ENCODE results near the gene RCC1.
"Not testable (repeated sequence)": the region's sequence is repeated elsewhere in the genome, so short reads cannot be mapped to it uniquely, and the experiment has no call there.

Gene RCC1

GRCh38 chr1:28512058-28512611 is 6.3 kb downstream of the RCC1 start:
- DNase-seq, result no peak

- not testable (repeated sequence) for DNase-seq
Observed at GRCh38 chr1:28514445-28514933, 8.6 kb downstream of the RCC1 start.

- DNase-seq, result no peak
Observed at GRCh38 chr1:28516518-28516956, 10.7 kb downstream of the RCC1 start.

GRCh38 chr1:28517649-28517999 is 11.8 kb downstream of the RCC1 start:
- no peak for DNase-seq

GRCh38 chr1:28518000-28518744 is 12.3 kb downstream of the RCC1 start:
- peak; percentile 45 for DNase-seq

- no peak for DNase-seq
Observed at GRCh38 chr1:28518745-28519341, 13.0 kb downstream of the RCC1 start.

GRCh38 chr1:28519946-28520725 is 14.3 kb downstream of the RCC1 start:
- no peak for DNase-seq

- DNase-seq, result not testable (repeated sequence)
Observed at GRCh38 chr1:28520796-28521195, 15.0 kb downstream of the RCC1 start.

GRCh38 chr1:28521502-28522164 is 15.8 kb downstream of the RCC1 start:
- no peak for DNase-seq

GRCh38 chr1:28522537-28522936 is 16.7 kb downstream of the RCC1 start:
- not testable (repeated sequence) for DNase-seq

GRCh38 chr1:28525002-28525642 is 19.3 kb downstream of the RCC1 start:
- not testable (repeated sequence) for DNase-seq

GRCh38 chr1:28526886-28527285 is 21.0 kb downstream of the RCC1 start:
- DNase-seq, result no peak

GRCh38 chr1:28530456-28530855 is 24.6 kb downstream of the RCC1 start:
- DNase-seq, result no peak

GRCh38 chr1:28534671-28535070 is 28.8 kb downstream of the RCC1 start:
- DNase-seq, result no peak

- no peak for DNase-seq
Observed at GRCh38 chr1:28535180-28535579, 29.3 kb downstream of the RCC1 start.

- DNase-seq, result no peak
Observed at GRCh38 chr1:28537457-28538199, 31.8 kb downstream of the RCC1 start.

- DNase-seq, result no peak
Observed at GRCh38 chr1:28538286-28538685, 32.4 kb downstream of the RCC1 start.

GRCh38 chr1:28540651-28541050 is 34.8 kb downstream of the RCC1 start:
- DNase-seq, result no peak

GRCh38 chr1:28541414-28542015 is 35.7 kb downstream of the RCC1 start:
- DNase-seq, result not testable (repeated sequence)

- DNase-seq, result no peak
Observed at GRCh38 chr1:28545246-28545628, 39.4 kb downstream of the RCC1 start.

- DNase-seq, result no peak
Observed at GRCh38 chr1:28548318-28548717, 42.5 kb downstream of the RCC1 start.

Data from NCI-H748 treated with DMSO at 0.1 percent for 48 hours (cell line).